WERI-Rb-1 (cell line): ENCODE measurements around the gene NOX5.

ENCODE experiments used
- DNase-seq: peaks from one replicate; pipeline ENCODE4 v3.0.0-alpha.2; 2020
- H3K27ac ChIP-seq: fragments of 250-450 bp; sonication (Bioruptor Pico); 2 replicates; pipeline ENCODE4 v1.5.1; 2020; ENCODE audit warnings: mild to moderate bottlenecking, moderate library complexity
- H3K27me3 ChIP-seq: fragments of 250-450 bp; sonication (Bioruptor Pico); 2 replicates; pipeline ENCODE4 v1.5.1; 2021; ENCODE audit warnings: mild to moderate bottlenecking, low read depth, moderate library complexity; ENCODE audit not compliant: insufficient read depth, severe bottlenecking
- H3K36me3 ChIP-seq: fragments of 250-450 bp; sonication (Bioruptor Pico); 2 replicates; pipeline ENCODE4 v1.5.1; 2020; ENCODE audit warnings: mild to moderate bottlenecking, moderate library complexity
- H3K4me3 ChIP-seq: 2 replicates; pipeline ENCODE4 v1.5.1; 2011; ENCODE audit warnings: low read depth, mild to moderate bottlenecking, control low read depth, low read length
- H3K9me3 ChIP-seq: fragments of 250-450 bp; sonication (Bioruptor Pico); 2 replicates; pipeline ENCODE4 v1.5.1; 2021; ENCODE audit warnings: mild to moderate bottlenecking, moderate library complexity; ENCODE audit not compliant: severe bottlenecking
- CTCF ChIP-seq: IDR thresholded peaks from 2 replicates; pipeline ENCODE4 v1.5.1; 2011; ENCODE audit warnings: low read depth, mild to moderate bottlenecking, control low read depth, inconsistent platforms, low read length

The NOX5 gene

GRCh38 chr15:68984586-68984985, 29.9 kb upstream of the NOX5 start:
- Histone ChIP-seq H3K27ac (no peak overlapping the region), H3K4me3 (no peak overlapping the region), H3K36me3 (no peaks in the 10 kb centered on the region), H3K9me3 (peaks cover 8% of the 10 kb centered on the region), H3K27me3 (no peaks in the 10 kb centered on the region)
- TF ChIP-seq CTCF: no peak
- DNase-seq: no peak

- H3K27ac ChIP-seq: no peak overlapping the region
- no peak for DNase-seq
- H3K27me3 ChIP-seq: no peaks in the 10 kb centered on the region
These were observed 29.1 kb upstream of the NOX5 start for GRCh38 chr15:68985361-68985891.

GRCh38 chr15:68986322-68986721, 28.2 kb upstream of the NOX5 start:
- H3K36me3 ChIP-seq: no peaks in the 10 kb centered on the region
- H3K27ac ChIP-seq: no peak overlapping the region; the same call in 1 of the 2 replicates
- peaks cover 8% of the 10 kb centered on the region for H3K9me3 ChIP-seq
- H3K27me3 ChIP-seq: no peaks in the 10 kb centered on the region
- H3K4me3 ChIP-seq: no peak overlapping the region
- no peak for TF ChIP-seq CTCF
- no peak for DNase-seq

More at GRCh38 chr15:68985361-68985891, 29.1 kb upstream of the NOX5 start:
- Histone ChIP-seq H3K9me3 (peaks cover 8% of the 10 kb centered on the region), H3K4me3 (no peak overlapping the region), H3K36me3 (no peaks in the 10 kb centered on the region)
- no peak for TF ChIP-seq CTCF

GRCh38 chr15:68987120-68987519, 27.4 kb upstream of the NOX5 start:
- no peaks in the 10 kb centered on the region for H3K27me3 ChIP-seq
- TF ChIP-seq CTCF: no peak
- DNase-seq: no peak

GRCh38 chr15:68987676-68988075, 26.8 kb upstream of the NOX5 start:
- no peaks in the 10 kb centered on the region for H3K36me3 ChIP-seq
- no peak for DNase-seq
- peak overlapping the region; percentile 35 for H3K27ac ChIP-seq
- peaks cover 2% of the 10 kb centered on the region for H3K9me3 ChIP-seq
- no peak overlapping the region for H3K4me3 ChIP-seq
- no peaks in the 10 kb centered on the region for H3K27me3 ChIP-seq
- TF ChIP-seq CTCF: no peak

More at GRCh38 chr15:68987120-68987519, 27.4 kb upstream of the NOX5 start:
- Histone ChIP-seq H3K4me3 (no peak overlapping the region), H3K9me3 (peaks cover 6% of the 10 kb centered on the region), H3K27ac (no peak overlapping the region; the same call in 1 of the 2 replicates), H3K36me3 (no peaks in the 10 kb centered on the region)
